OCI-LY7 (cell line): ENCODE results near the gene TULP1. TPM values are rescaled to one million over a fixed set of nuclear protein-coding genes. Genes with fewer than 3 reads are reported as not detected.
A peak's percentile ranks its signal among the peaks of the same experiment; 100 is the strongest.

Experiments
- BruUV-seq: library from RNA; stranded (reverse); fragments of 400-500 nt; replicated peaks from 2 replicates; lab custom pipeline; 2021; lab: Mats Ljungman, UMichigan
- CTCF ChIA-PET: fragments of 300-600 bp; sonication (Branson Sonifier 250); formaldehyde crosslinking; loops from one replicate; lab custom pipeline; 2022; ENCODE audit warnings: antibody characterized with exemption; ENCODE audit not compliant: unreplicated experiment; lab: Charles Lee
- POLR2A ChIA-PET: fragments of 300-600 bp; sonication (Branson Sonifier 250); formaldehyde crosslinking; loops from one replicate; lab custom pipeline; 2022; ENCODE audit warnings: antibody characterized with exemption; lab: Charles Lee
- DNase-seq: peaks from one replicate; pipeline ENCODE4 v3.0.0-alpha.2; 2015; ENCODE audit warnings: low spot score
- H2AFZ ChIP-seq: fragments of 200-600 bp; sonication (generic), shearing (Covaris generic); 2 replicates; pipeline ENCODE4 v1.6.1; 2014; ENCODE audit warnings: mild to moderate bottlenecking, antibody characterized with exemption, low read length, moderate library complexity
- H3K27ac ChIP-seq: fragments of 200-600 bp; sonication (generic); 2 replicates; pipeline ENCODE4 v1.5.1; 2014; ENCODE audit warnings: mixed run types, low read depth, mild to moderate bottlenecking, moderate library complexity, low read length, inconsistent platforms; ENCODE audit not compliant: poor library complexity, severe bottlenecking
- H3K36me3 ChIP-seq: fragments of 200-600 bp; sonication (generic); 2 replicates; pipeline ENCODE4 v1.6.1; 2014; ENCODE audit warnings: mild to moderate bottlenecking, antibody characterized with exemption, low read length, moderate library complexity, mixed read lengths; ENCODE audit not compliant: insufficient read depth
- H3K4me1 ChIP-seq: fragments of 200-600 bp; sonication (generic); 2 replicates; pipeline ENCODE4 v1.5.1; 2014; ENCODE audit warnings: mild to moderate bottlenecking, low read length; ENCODE audit not compliant: insufficient read depth, poor library complexity, severe bottlenecking
- H3K4me2 ChIP-seq: fragments of 200-600 bp; sonication (generic); 2 replicates; pipeline ENCODE4 v1.6.1; 2014; ENCODE audit warnings: mild to moderate bottlenecking, low read length
- H3K4me3 ChIP-seq: fragments of 200-600 bp; sonication (generic); 2 replicates; pipeline ENCODE4 v1.5.1; 2014; ENCODE audit warnings: mild to moderate bottlenecking, low read depth, low read length; ENCODE audit not compliant: poor library complexity, severe bottlenecking
- H3K79me2 ChIP-seq: fragments of 200-600 bp; sonication (generic); 2 replicates; pipeline ENCODE4 v1.6.1; 2016; ENCODE audit warnings: low read depth, mild to moderate bottlenecking, low read length, moderate library complexity, mixed read lengths; ENCODE audit not compliant: insufficient read depth
- H3K9me2 ChIP-seq: fragments of 200-600 bp; sonication (generic); 2 replicates; pipeline ENCODE4 v1.6.1; 2016; ENCODE audit warnings: mild to moderate bottlenecking, low read length, mixed read lengths; ENCODE audit not compliant: insufficient read depth
- H3K9me3 ChIP-seq: fragments of 200-600 bp; sonication (generic); 2 replicates; pipeline ENCODE4 v1.6.1; 2014; ENCODE audit warnings: mild to moderate bottlenecking, mixed run types, low read length, mixed read lengths
- H4K20me1 ChIP-seq: fragments of 200-600 bp; sonication (generic); 2 replicates; pipeline ENCODE4 v1.6.1; 2014; ENCODE audit warnings: mild to moderate bottlenecking, antibody characterized with exemption, low read length, moderate library complexity, mixed read lengths; ENCODE audit not compliant: insufficient read depth
- CTCF ChIP-seq: fragments of 200-600 bp; sonication (generic); conservative IDR thresholded peaks from 2 replicates; pipeline ENCODE4 v1.5.1; 2014; ENCODE audit warnings: mild to moderate bottlenecking, antibody characterized with exemption, low read length, moderate library complexity, mixed read lengths
- EZH2phosphoT487 ChIP-seq: fragments of 200-600 bp; sonication (generic); IDR thresholded peaks from 2 replicates; pipeline ENCODE4 v1.6.1; 2018; ENCODE audit warnings: low read depth, borderline replicate concordance, mild to moderate bottlenecking, mixed run types, antibody characterized with exemption, low read length, moderate library complexity, mixed read lengths
- intact Hi-C: fragments of 100-400 bp; cut with micrococcal nuclease; formaldehyde crosslinking; loops from one replicate; pipeline ENCODE4 v1.10.0; 2022; ENCODE audit not compliant: unreplicated experiment
- total RNA-seq, 2 experiments: library from RNA; depleted of rRNA in 1 of 2; stranded (reverse); fragments of >200 nt in 1 of 2; shearing (Covaris generic) in 1 of 2; gene quantifications; 2 replicates each; pipeline ENCODE4 v1.2.3, GENCODE V29; 2014 to 2022

Gene TULP1
- total RNA-seq, 2 experiments from 2014 or later: not detected

- Histone ChIP-seq H3K4me2 (peak within 1 kb of the TSS; percentile 87), H2AFZ (peak within 1 kb of the TSS; percentile 97), H4K20me1 (peaks cover 9% of the 10 kb centered on the region; the same call in 1 of the 2 replicates), H3K9me2 (no peaks in the 10 kb centered on the region), H3K79me2 (peaks cover 12% of the 10 kb centered on the region; the same call in 1 of the 2 replicates), H3K36me3 (peaks cover 27% of the 10 kb centered on the region; the same call in 1 of the 2 replicates), H3K9me3 (no peaks in the 10 kb centered on the region), H3K27ac (peak within 1 kb of the TSS; percentile 48), H3K4me1 (peaks cover 32% of the 10 kb centered on the region), H3K4me3 (peak within 1 kb of the TSS; percentile 85)
- ChIA-PET CTCF (no interaction called here), POLR2A (interaction anchor here (0.7 to 2.5 kb wide), 6 partner anchors 15 to 333 kb away, joined by 3 to 11 read pairs (median 4); partner anchors contain the start of gene RPL10A)
- TF ChIP-seq CTCF: no peak
- no peak for TF ChIP-seq EZH2phosphoT487
- no TSS peak for BruUV-seq
- peak; percentile 93 for DNase-seq
- intact Hi-C loops: loop anchor here (10.0 kb wide), 1 partner anchor 968 kb away; no protein-coding TSS in a partner anchor
These were observed 60.3 kb downstream of the TULP1 start, which contains the start of gene FANCE for GRCh38 chr6:35452183-35453090. Gene FANCE, plus strand, starts transcription at chr6:35452338. Its CDS starts 208 bp downstream, at chr6:35452546.

DNA sequence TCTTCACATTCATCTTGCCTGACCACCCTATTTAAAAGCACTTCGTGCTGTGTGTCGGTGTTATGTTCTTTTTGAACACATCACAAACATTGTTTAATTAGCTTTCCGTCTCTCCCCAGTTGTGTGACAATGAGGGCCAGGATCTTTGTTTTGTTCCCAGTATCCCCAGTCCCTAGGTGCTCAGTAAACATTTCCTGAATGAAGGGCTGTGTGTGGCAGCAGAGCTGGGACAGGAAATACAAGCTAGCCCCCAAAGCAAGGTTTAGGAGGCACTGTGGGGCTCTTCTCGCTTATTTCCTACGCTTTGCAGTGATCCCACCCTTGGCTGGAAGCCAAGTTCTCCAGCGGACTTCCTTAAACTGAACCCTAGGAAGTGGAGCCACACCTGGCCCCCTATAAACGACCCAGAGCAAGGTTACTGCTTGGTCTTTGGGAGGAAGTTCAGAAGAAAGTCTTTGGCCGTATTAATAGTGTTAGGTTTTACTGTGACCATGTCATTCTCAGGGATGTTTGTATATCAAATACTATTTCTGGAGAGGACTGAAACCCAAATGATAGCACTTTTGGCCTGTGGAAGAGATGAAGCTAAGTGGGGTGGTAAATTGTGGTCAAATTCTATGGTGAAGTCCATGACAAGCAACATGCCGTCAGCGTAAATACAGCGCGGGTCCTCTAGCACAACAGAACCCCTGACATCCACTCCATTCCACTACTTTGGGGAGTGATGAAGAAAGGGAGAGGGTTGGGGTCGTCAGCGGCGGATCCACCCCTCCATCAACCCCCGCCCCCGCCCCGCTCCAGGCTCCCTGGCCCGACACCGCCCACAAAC lies 61.1 kb downstream of the TULP1 start:
- Histone ChIP-seq H4K20me1 (peaks cover 9% of the 10 kb centered on the region; the same call in 1 of the 2 replicates), H3K4me3 (peak overlapping the region; percentile 85), H3K27ac (peak overlapping the region; percentile 10), H3K4me1 (peaks cover 30% of the 10 kb centered on the region), H2AFZ (peak overlapping the region; percentile 97), H3K4me2 (peak overlapping the region; percentile 87), H3K79me2 (peaks cover 12% of the 10 kb centered on the region; the same call in 1 of the 2 replicates), H3K36me3 (peaks cover 18% of the 10 kb centered on the region; the same call in 1 of the 2 replicates), H3K9me2 (no peaks in the 10 kb centered on the region), H3K9me3 (no peaks in the 10 kb centered on the region)
- no peak for DNase-seq
- CTCF ChIA-PET: interaction anchor here (0.9 kb wide), 1 partner anchor 110 kb away, joined by 3 read pairs; no protein-coding TSS in a partner anchor
- POLR2A ChIA-PET: interaction anchor here (0.6 to 2.5 kb wide), 7 partner anchors 11 to 334 kb away, joined by 3 to 11 read pairs (median 4); partner anchors contain the start of gene RPL10A
- BruUV-seq: no TSS peak
- TF ChIP-seq EZH2phosphoT487 (no peak), CTCF (no peak)
- intact Hi-C loops: loop anchor here (10.0 kb wide), 1 partner anchor 967 kb away; no protein-coding TSS in a partner anchor
